Smooth muscle cell (in vitro differentiated cells): Measurements from ENCODE around the gene TGFA. TPM values are rescaled to one million over a fixed set of nuclear protein-coding genes. Genes with fewer than 3 reads are reported as not detected.

ENCODE experiments used
- DNase-seq: peaks from one replicate; lab custom pipeline; 2025; ENCODE audit not compliant: unreplicated experiment; lab: John Stamatoyannopoulos, UW
- H2AFZ ChIP-seq: fragments of 200-600 bp; sonication (generic); 2 replicates; pipeline ENCODE4 v1.6.0; 2016; ENCODE audit warnings: antibody characterized with exemption, low read depth, mild to moderate bottlenecking
- H3F3A ChIP-seq: fragments of 200-600 bp; sonication (generic); 2 replicates; pipeline ENCODE4 v1.6.0; 2017; ENCODE audit warnings: antibody characterized with exemption, low read depth
- H3K27ac ChIP-seq: fragments of 200-600 bp; sonication (generic); 2 replicates; pipeline ENCODE4 v1.5.1; 2016; ENCODE audit warnings: low read depth, mild to moderate bottlenecking
- H3K27me3 ChIP-seq: fragments of 200-600 bp; sonication (generic); 2 replicates; pipeline ENCODE4 v1.6.1; 2016; ENCODE audit warnings: low read depth, mild to moderate bottlenecking
- H3K36me3 ChIP-seq: fragments of 200-600 bp; sonication (generic); 2 replicates; pipeline ENCODE4 v1.5.1; 2016; ENCODE audit warnings: low read depth
- H3K4me1 ChIP-seq: fragments of 200-600 bp; sonication (generic); 2 replicates; pipeline ENCODE4 v1.5.1; 2016; ENCODE audit warnings: low read depth
- H3K4me2 ChIP-seq: fragments of 200-600 bp; sonication (generic); 2 replicates; pipeline ENCODE4 v1.6.0; 2016; ENCODE audit warnings: mild to moderate bottlenecking
- H3K4me3 ChIP-seq: fragments of 200-600 bp; sonication (generic); 2 replicates; pipeline ENCODE4 v1.5.1; 2016; ENCODE audit warnings: mild to moderate bottlenecking
- H3K79me2 ChIP-seq: fragments of 200-600 bp; sonication (generic); 2 replicates; pipeline ENCODE4 v1.6.0; 2016; ENCODE audit warnings: low read depth, mild to moderate bottlenecking
- H3K9ac ChIP-seq: fragments of 200-600 bp; sonication (generic); 2 replicates; pipeline ENCODE4 v1.6.0; 2016; ENCODE audit warnings: low read depth
- H3K9me3 ChIP-seq: fragments of 200-600 bp; sonication (generic); replicated peaks from 2 replicates; pipeline ENCODE4 v1.5.1; 2016; ENCODE audit warnings: low read depth
- H4K20me1 ChIP-seq: fragments of 200-600 bp; sonication (generic); 2 replicates; pipeline ENCODE4 v1.6.0; 2016; ENCODE audit warnings: low read depth
- CTCF ChIP-seq: fragments of 200-600 bp; sonication (generic); IDR thresholded peaks from 2 replicates; pipeline ENCODE4 v1.5.1; 2017; ENCODE audit warnings: borderline replicate concordance, mild to moderate bottlenecking, antibody characterized with exemption; ENCODE audit not compliant: insufficient read depth, poor library complexity, severe bottlenecking
- WGBS: methylation state at CpG from one replicate; pipeline ENCODE4 v1.1.7; 2016; ENCODE audit warnings: low lambda C conversion rate; 5-methylcytosine and 5-hydroxymethylcytosine counted together
- polyA plus RNA-seq: library from polyadenylated mRNA; unstranded; fragments of >200 nt; fragmentation: Nextera tagmentation; extraction: Ambion mirVana; gene quantifications from 2 replicates; pipeline ENCODE4 v1.2.1, GENCODE V29; 2016
- total RNA-seq: library from RNA; depleted of rRNA; stranded (reverse); fragments of >200 nt; gene quantifications from 2 replicates; pipeline ENCODE4 v1.2.3, GENCODE V29; 2014

Gene TGFA
- total and polyA plus RNA-seq, 2 experiments from 2014 or later: 0.21 to 2.4 TPM

GRCh38 chr2:70503896-70504295 is 49.7 kb downstream of the TGFA start:
- DNase-seq: no peak
- Histone ChIP-seq H3K4me2 (no peak overlapping the region), H2AFZ (no peak overlapping the region), H3K36me3 (no peaks in the 10 kb centered on the region), H3K27ac (no peak overlapping the region), H3K79me2 (no peaks in the 10 kb centered on the region), H4K20me1 (no peaks in the 10 kb centered on the region), H3K4me1 (no peaks in the 10 kb centered on the region), H3K27me3 (no peaks in the 10 kb centered on the region), H3K4me3 (no peak overlapping the region), H3K9ac (no peak overlapping the region), H3F3A (no peaks in the 10 kb centered on the region), H3K9me3 (no peaks in the 10 kb centered on the region)
- TF ChIP-seq CTCF: no peak
- WGBS: 92% methylated on average over 4 of the region's 4 CpGs

GRCh38 chr2:70501728-70502127 is 51.9 kb downstream of the TGFA start:
- H3K4me2 ChIP-seq: no peak overlapping the region
- H3K79me2 ChIP-seq: no peaks in the 10 kb centered on the region

GRCh38 chr2:70501215-70501614 is 52.4 kb downstream of the TGFA start:
- H3K79me2 ChIP-seq: no peaks in the 10 kb centered on the region
- TF ChIP-seq CTCF: no peak

More at GRCh38 chr2:70501728-70502127, 51.9 kb downstream of the TGFA start:
- H3K4me3 ChIP-seq: no peak overlapping the region
- no peak for DNase-seq
- WGBS: 70% methylated on average over 4 of the region's 4 CpGs
- H3K4me1 ChIP-seq: no peaks in the 10 kb centered on the region
- TF ChIP-seq CTCF: no peak
- H3K27ac ChIP-seq: no peak overlapping the region
- no peaks in the 10 kb centered on the region for H3K27me3 ChIP-seq
- no peaks in the 10 kb centered on the region for H3K36me3 ChIP-seq
- H3K9ac ChIP-seq: no peak overlapping the region
- no peaks in the 10 kb centered on the region for H3K9me3 ChIP-seq
- H3F3A ChIP-seq: no peaks in the 10 kb centered on the region
- no peak overlapping the region for H2AFZ ChIP-seq
- no peaks in the 10 kb centered on the region for H4K20me1 ChIP-seq

GRCh38 chr2:70499253-70499652 is 54.4 kb downstream of the TGFA start:
- Histone ChIP-seq H3K4me2 (no peak overlapping the region), H3K36me3 (no peaks in the 10 kb centered on the region), H3K79me2 (no peaks in the 10 kb centered on the region), H3F3A (no peaks in the 10 kb centered on the region), H4K20me1 (no peaks in the 10 kb centered on the region), H3K9ac (no peak overlapping the region), H3K4me3 (no peak overlapping the region), H2AFZ (no peak overlapping the region), H3K9me3 (no peaks in the 10 kb centered on the region), H3K27me3 (peaks cover 5% of the 10 kb centered on the region), H3K27ac (no peak overlapping the region), H3K4me1 (no peaks in the 10 kb centered on the region)
- TF ChIP-seq CTCF: no peak
- DNase-seq: no peak
- WGBS: 95% methylated on average over 7 of the region's 7 CpGs

More at GRCh38 chr2:70501215-70501614, 52.4 kb downstream of the TGFA start:
- H3K4me2 ChIP-seq: no peak overlapping the region
- H2AFZ ChIP-seq: no peak overlapping the region
- no peak for DNase-seq
- no peak overlapping the region for H3K9ac ChIP-seq
- peaks cover 2% of the 10 kb centered on the region for H3K27me3 ChIP-seq
- H3K4me3 ChIP-seq: no peak overlapping the region
- H3K9me3 ChIP-seq: no peaks in the 10 kb centered on the region
- H3F3A ChIP-seq: no peaks in the 10 kb centered on the region
- H3K36me3 ChIP-seq: no peaks in the 10 kb centered on the region
- WGBS: 100% methylated on average over 1 of the region's 1 CpG
- no peaks in the 10 kb centered on the region for H4K20me1 ChIP-seq
- no peaks in the 10 kb centered on the region for H3K4me1 ChIP-seq
- H3K27ac ChIP-seq: no peak overlapping the region
